Epithelial cell of proximal tubule (primary cell): ENCODE measurements around the gene DOCK10. TPM values are rescaled to one million over a fixed set of nuclear protein-coding genes. Genes with fewer than 3 reads are reported as not detected.

ENCODE experiments used
- DNase-seq: peaks from one replicate; pipeline ENCODE4 v3.0.0-alpha.2; 2011; ENCODE audit warnings: low read depth
- H3K4me3 ChIP-seq: 2 replicates; pipeline ENCODE4 v1.5.1; 2011; ENCODE audit warnings: low read depth, mild to moderate bottlenecking, low read length
- CTCF ChIP-seq: conservative IDR thresholded peaks from 2 replicates; pipeline ENCODE4 v1.5.1; 2012; ENCODE audit warnings: low read depth, mild to moderate bottlenecking, low read length
- total RNA-seq: library from RNA; depleted of rRNA; stranded (reverse); fragments of >200 nt; gene quantifications from 2 replicates; pipeline ENCODE4 v1.2.3, GENCODE V29; 2015

Gene DOCK10
- total RNA-seq, 1 donor from 2014 or later: 2.1 TPM

- peak; percentile 45 for TF ChIP-seq CTCF
- DNase-seq: no peak
- no peak overlapping the region for H3K4me3 ChIP-seq
Measured at GRCh38 chr2:224807153-224807964, 234.9 kb downstream of the DOCK10 start.

GRCh38 chr2:224803930-224804329, 238.3 kb downstream of the DOCK10 start:
- H3K4me3 ChIP-seq: no peak overlapping the region
- DNase-seq: no peak
- no peak for TF ChIP-seq CTCF

- no peak for TF ChIP-seq CTCF
- DNase-seq: peak; percentile 32
- no peak overlapping the region for H3K4me3 ChIP-seq
Measured at GRCh38 chr2:224802407-224802806, 239.9 kb downstream of the DOCK10 start.

GRCh38 chr2:224801360-224801759, 240.9 kb downstream of the DOCK10 start:
- DNase-seq: no peak
- TF ChIP-seq CTCF: no peak
- no peak overlapping the region for H3K4me3 ChIP-seq

GRCh38 chr2:224799691-224800090, 242.6 kb downstream of the DOCK10 start:
- DNase-seq: no peak
- H3K4me3 ChIP-seq: no peak overlapping the region
- no peak for TF ChIP-seq CTCF

GRCh38 chr2:224798180-224798579, 244.1 kb downstream of the DOCK10 start:
- no peak for TF ChIP-seq CTCF
- DNase-seq: no peak
- no peak overlapping the region for H3K4me3 ChIP-seq
